Measurements from ENCODE around the gene FILIP1L.

The FILIP1L gene

GRCh38 chr3:99809565-99809964 lies 304.7 kb downstream of the FILIP1L start:
- no peak for DNase-seq (ENCODE audit: low read depth, low spot score)

- no peak for DNase-seq (ENCODE audit: low read depth, low spot score)
These were observed 306.0 kb downstream of the FILIP1L start for GRCh38 chr3:99808163-99808794.

GRCh38 chr3:99805160-99805559 lies 309.1 kb downstream of the FILIP1L start:
- DNase-seq (ENCODE audit: low read depth, low spot score): no peak

GRCh38 chr3:99803297-99803696 lies 311.0 kb downstream of the FILIP1L start:
- DNase-seq (ENCODE audit: low read depth, low spot score): no peak

- DNase-seq (ENCODE audit: low read depth, low spot score): no peak
These were observed 314.9 kb downstream of the FILIP1L start for GRCh38 chr3:99799422-99799821.

GRCh38 chr3:99795573-99795972 lies 318.7 kb downstream of the FILIP1L start:
- DNase-seq (ENCODE audit: low read depth, low spot score): no peak

- no peak for DNase-seq (ENCODE audit: low read depth, low spot score)
These were observed 319.8 kb downstream of the FILIP1L start for GRCh38 chr3:99794485-99794884.

- no peak for DNase-seq (ENCODE audit: low read depth, low spot score)
These were observed 325.1 kb downstream of the FILIP1L start for GRCh38 chr3:99789011-99789721.
